Prostate gland (tissue), 2 donors: ENCODE results near the gene CENPN. TPM values are rescaled to one million over a fixed set of nuclear protein-coding genes. Genes with fewer than 3 reads are reported as not detected.
A peak's percentile ranks its signal among the peaks of the same experiment; 100 is the strongest.

ENCODE experiments used
- DNase-seq: peaks from one replicate; pipeline ENCODE4 v3.0.0-alpha.2; 2019; ENCODE audit warnings: low spot score
- H3K27ac ChIP-seq, 2 donors: fragments of 200-600 bp; sonication (generic); 2 replicates each; pipeline ENCODE4 v1.5.1; 2017 to 2019
- H3K27me3 ChIP-seq: fragments of 200-600 bp; sonication (generic); replicated peaks from 2 replicates; pipeline ENCODE4 v1.5.1; 2019; ENCODE audit not compliant: insufficient read depth
- H3K36me3 ChIP-seq, 2 donors: fragments of 200-600 bp; sonication (generic); 1 replicate in 1 of 2; 2 replicates in 1 of 2; pipeline versions ENCODE4 v1.5.1 to v1.8.1; 2017 to 2019
- H3K4me1 ChIP-seq: fragments of 200-600 bp; sonication (generic); replicated peaks from 2 replicates; pipeline ENCODE4 v1.5.1; 2019
- H3K4me3 ChIP-seq, 2 donors: fragments of 200-600 bp; sonication (generic); 2 replicates each; pipeline ENCODE4 v1.5.1; 2017 to 2019
- H3K9me3 ChIP-seq: fragments of 200-600 bp; sonication (generic); 2 replicates; pipeline ENCODE4 v1.5.1; 2017
- POLR2A ChIP-seq: fragments of 450-650 bp; IDR thresholded peaks from one replicate; pipeline ENCODE4 v1.6.1; 2016; ENCODE audit warnings: antibody characterized with exemption, mild to moderate bottlenecking
- POLR2AphosphoS5 ChIP-seq: sonication (generic); formaldehyde crosslinking; IDR thresholded peaks from one replicate; pipeline ENCODE4 v1.6.1; 2017; ENCODE audit warnings: antibody characterized with exemption
- WGBS: methylation state at CpG from one replicate; pipeline ENCODE4 v1.1.5; 2018; 5-methylcytosine and 5-hydroxymethylcytosine counted together
- intact Hi-C: fragments of 100-400 bp; cut with DNase I; formaldehyde crosslinking; loops from one replicate; pipeline ENCODE4 v1.14.2; 2022
- small RNA-seq, 2 donors: library from RNA; depleted of rRNA; stranded (forward); fragments of <200 nt; gene quantifications; one replicate each; pipeline ENCODE3, GENCODE V24; 2016
- total RNA-seq, 2 donors: library from RNA; depleted of rRNA; stranded (reverse); fragments of >200 nt; gene quantifications; one replicate each; pipeline ENCODE4 v1.1.0, GENCODE V29; 2016
- TF ChIP-seq, protein P1 (sequence below), 4 experiments: fragments of 200-600 bp in 2 of 4; fragments of 450-650 bp in 2 of 4; sonication (generic) in 2 of 4; IDR thresholded peaks; 1 replicate in 3 of 4; 2 replicates in 1 of 4; pipeline ENCODE4 v1.5.1; 2016 to 2019; ENCODE audit warnings: antibody characterized with exemption in 4 of 4, mild to moderate bottlenecking in 2 of 4, moderate library complexity in 2 of 4

CENPN gene
- total RNA-seq, 2 donors from 2014 or later, result 40.6 to 103 TPM

DNA sequence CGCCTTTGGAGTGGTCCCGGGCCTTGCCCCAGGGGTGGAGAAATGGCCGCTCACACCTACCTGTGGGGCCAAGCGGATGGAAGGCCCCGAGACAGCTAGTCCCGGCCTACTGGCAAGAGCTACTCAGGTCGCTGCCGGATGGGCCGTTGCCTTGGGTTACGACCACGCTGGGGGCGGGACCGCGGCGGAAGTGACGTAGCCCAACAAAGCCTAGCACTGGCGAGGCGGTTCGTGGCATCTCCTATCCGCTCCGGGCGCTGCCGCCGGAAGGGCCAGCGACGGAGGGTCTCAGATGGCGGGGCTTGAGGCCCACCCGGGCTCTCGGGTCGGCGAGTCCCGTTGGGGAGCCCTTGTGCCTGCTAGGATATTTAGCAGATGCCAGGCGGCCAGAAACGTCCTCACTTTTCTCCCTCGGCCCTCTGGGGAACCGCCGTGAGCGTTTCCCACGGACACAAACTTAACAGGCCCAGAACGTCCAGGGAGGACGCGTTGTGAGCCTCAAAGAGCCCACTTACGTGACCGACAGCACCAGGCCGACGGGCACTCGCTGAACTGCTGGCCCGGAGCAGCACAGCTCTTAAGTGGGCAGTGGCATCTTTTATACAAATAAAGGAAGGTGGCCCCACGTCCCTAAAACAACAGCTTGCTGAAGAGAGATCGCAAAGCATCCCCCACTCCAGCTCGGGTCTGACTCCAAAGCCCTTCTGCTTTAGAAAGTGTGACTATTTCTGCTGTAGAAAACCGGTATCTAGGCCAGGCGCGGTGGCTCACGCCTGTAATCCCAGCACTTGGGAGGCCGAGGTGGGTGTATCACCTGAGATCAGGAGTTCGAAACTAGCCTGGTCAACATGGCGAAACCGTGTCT, 70.3 kb downstream of the CENPN start, which contains the start of gene C16orf46:
TSS of gene C16orf46 (minus strand) at position 163 of the 865 bp plus-strand sequence. CDS start 13,283 bp downstream, outside the sequence.
- H3K4me3 ChIP-seq, result peak within 1 kb of the TSS; percentile 60 to 67
- DNase-seq, result peak; percentile 96
- peak within 1 kb of the TSS; percentile 93 to 94 for H3K27ac ChIP-seq
- 12% methylated on average over 57 of the region's 59 CpGs for WGBS
- intact Hi-C loops, result loop anchor here (1.0 to 10.0 kb wide), 3 partner anchors 19 to 73 kb away; partner anchors contain the start of genes CENPN, CMC2 and GCSH
- H3K36me3 ChIP-seq, result no peaks in the 10 kb centered on the region
- H3K4me1 ChIP-seq, result no peaks in the 10 kb centered on the region
- no peaks in the 10 kb centered on the region for H3K27me3 ChIP-seq
- peak; percentile 94 for TF ChIP-seq POLR2AphosphoS5
- TF ChIP-seq POLR2A, result peak; percentile 92
- TF ChIP-seq, protein P1, sequence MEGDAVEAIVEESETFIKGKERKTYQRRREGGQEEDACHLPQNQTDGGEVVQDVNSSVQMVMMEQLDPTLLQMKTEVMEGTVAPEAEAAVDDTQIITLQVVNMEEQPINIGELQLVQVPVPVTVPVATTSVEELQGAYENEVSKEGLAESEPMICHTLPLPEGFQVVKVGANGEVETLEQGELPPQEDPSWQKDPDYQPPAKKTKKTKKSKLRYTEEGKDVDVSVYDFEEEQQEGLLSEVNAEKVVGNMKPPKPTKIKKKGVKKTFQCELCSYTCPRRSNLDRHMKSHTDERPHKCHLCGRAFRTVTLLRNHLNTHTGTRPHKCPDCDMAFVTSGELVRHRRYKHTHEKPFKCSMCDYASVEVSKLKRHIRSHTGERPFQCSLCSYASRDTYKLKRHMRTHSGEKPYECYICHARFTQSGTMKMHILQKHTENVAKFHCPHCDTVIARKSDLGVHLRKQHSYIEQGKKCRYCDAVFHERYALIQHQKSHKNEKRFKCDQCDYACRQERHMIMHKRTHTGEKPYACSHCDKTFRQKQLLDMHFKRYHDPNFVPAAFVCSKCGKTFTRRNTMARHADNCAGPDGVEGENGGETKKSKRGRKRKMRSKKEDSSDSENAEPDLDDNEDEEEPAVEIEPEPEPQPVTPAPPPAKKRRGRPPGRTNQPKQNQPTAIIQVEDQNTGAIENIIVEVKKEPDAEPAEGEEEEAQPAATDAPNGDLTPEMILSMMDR (IDR thresholded peaks at IDR 0.05), result peak in 2 of 4 experiments; percentile 7 to 32
- H3K9me3 ChIP-seq, result no peaks in the 10 kb centered on the region

DNA sequence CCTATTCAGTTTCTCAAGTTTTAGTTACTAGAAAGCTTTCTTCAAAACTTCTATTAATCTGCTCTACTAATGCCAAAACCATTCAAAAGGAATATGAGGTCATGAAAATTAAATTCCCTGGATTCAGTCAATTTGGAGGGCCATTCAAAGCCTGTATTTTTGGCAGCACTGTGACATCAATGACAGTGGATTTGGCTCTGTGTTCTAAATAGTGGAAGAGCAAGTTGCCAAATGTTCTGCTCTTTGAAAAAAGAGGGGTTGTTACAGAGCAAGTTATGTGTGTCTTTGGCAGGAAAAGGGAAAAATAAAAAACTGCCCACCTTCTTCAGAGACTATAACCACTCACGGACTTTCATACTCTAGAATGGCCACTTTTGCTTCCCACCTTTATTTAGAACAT, 73.2 kb downstream of the CENPN start:
- intact Hi-C loops, result no loop called here
- DNase-seq, result no peak
- Histone ChIP-seq H3K9me3 (no peaks in the 10 kb centered on the region), H3K4me3 (no peak overlapping the region), H3K27me3 (no peaks in the 10 kb centered on the region), H3K36me3 (no peaks in the 10 kb centered on the region), H3K27ac (no peak overlapping the region), H3K4me1 (no peaks in the 10 kb centered on the region)
- WGBS, result 68% methylated on average over 1 of the region's 1 CpG
- TF ChIP-seq, protein P1 (IDR thresholded peaks at IDR 0.05), result no peak
- no peak for TF ChIP-seq POLR2A
- TF ChIP-seq POLR2AphosphoS5, result no peak

DNA sequence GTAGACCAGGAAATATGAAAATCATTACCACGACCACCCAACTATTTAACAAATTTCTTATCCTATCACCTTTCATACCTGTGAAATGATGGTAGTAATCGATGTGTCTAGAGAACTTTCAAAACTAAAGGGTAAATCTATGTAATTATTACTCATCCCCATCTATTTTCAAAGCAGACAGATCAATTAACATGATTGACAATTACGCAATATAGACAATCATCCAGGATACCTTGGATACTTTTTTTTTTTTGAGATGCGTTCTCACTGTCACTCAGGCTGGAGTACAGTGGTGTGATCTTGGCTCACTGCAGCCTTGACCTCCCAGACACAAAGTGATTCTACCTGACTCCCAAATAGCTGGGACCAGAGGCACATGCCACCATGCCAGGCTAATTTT, 74.0 kb downstream of the CENPN start:
- DNase-seq, result no peak
- H3K4me3 ChIP-seq, result no peak overlapping the region
- intact Hi-C loops, result no loop called here
- H3K27me3 ChIP-seq, result no peaks in the 10 kb centered on the region
- H3K9me3 ChIP-seq, result no peaks in the 10 kb centered on the region
- 94% methylated on average over 4 of the region's 4 CpGs for WGBS
- H3K27ac ChIP-seq, result no peak overlapping the region
- H3K36me3 ChIP-seq, result no peaks in the 10 kb centered on the region
- TF ChIP-seq POLR2AphosphoS5, result no peak
- TF ChIP-seq, protein P1 (IDR thresholded peaks at IDR 0.05), result no peak
- TF ChIP-seq POLR2A, result no peak
- no peaks in the 10 kb centered on the region for H3K4me1 ChIP-seq

Small RNA genes lying within 50 kb of the gene (small RNA-seq; reads per million reads assigned to genes)
- 0 reads per million in 2 donors for gene AC092718.3

Other genes with a start within 250 kb of the CENPN start
- 10 to 100 TPM; 42.8 to 63.7 TPM for gene CDYL2, start 202.6 kb upstream of the CENPN start, total RNA-seq
- 100 to 1,000 TPM in 1 of 2 donors, 10 to 100 TPM in 1; 38.9 to 153 TPM for gene CMC2, start 329 bp upstream of the CENPN start, total RNA-seq
- gene ATMIN, start 28.6 kb downstream of the CENPN start, total RNA-seq, result 10 to 100 TPM; 47.1 to 62.4 TPM
- gene C16orf46, start 70.0 kb downstream of the CENPN start, total RNA-seq, result 10 to 100 TPM in 1 of 2 donors, 1 to 10 TPM in 1; 3.9 to 15.7 TPM
- 10 to 100 TPM in 1 of 2 donors, 1 to 10 TPM in 1; 7.6 to 27.5 TPM for gene GCSH, start 89.2 kb downstream of the CENPN start, total RNA-seq
- gene BCO1, start 231.5 kb downstream of the CENPN start, total RNA-seq, result 1 to 10 TPM in 1 of 2 donors, under 1 TPM in 1; 0.18 to 2.2 TPM